Measurements from ENCODE around the gene LY86.

DNA sequence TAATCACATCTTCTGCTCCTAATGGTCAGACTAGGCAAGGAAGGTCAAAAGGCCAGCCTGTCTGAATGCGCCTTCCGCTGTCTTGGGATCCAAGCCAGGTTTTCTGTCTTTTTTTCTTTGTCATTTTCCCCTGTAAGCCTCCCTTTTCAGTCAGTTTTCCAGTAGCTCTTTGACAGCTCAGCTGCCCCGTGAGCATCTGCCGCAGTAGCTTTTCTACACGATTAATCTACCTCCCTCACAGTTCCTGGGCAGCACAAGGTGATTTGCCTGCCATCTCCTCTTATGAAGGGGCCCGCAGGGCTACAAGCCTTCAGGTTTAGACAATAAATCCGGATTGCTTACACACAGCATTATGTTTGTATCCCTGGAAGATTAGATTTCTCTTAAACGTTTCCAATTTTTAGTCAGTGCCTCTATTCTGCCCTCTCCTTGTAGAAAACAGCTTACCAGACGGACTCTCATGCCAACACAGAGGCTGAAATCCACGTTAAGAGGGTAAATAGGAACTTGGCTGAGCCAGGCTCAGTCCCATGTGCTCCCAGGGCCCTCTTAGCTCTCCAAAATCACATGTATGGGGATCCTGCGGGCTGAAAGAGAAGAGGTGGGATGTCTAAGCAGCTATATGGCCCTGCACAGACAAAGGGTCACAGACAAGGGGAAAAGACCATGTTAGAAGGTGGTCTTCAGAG is 77.2 kb downstream of the LY86 start:
- TF ChIP-seq, protein P1, sequence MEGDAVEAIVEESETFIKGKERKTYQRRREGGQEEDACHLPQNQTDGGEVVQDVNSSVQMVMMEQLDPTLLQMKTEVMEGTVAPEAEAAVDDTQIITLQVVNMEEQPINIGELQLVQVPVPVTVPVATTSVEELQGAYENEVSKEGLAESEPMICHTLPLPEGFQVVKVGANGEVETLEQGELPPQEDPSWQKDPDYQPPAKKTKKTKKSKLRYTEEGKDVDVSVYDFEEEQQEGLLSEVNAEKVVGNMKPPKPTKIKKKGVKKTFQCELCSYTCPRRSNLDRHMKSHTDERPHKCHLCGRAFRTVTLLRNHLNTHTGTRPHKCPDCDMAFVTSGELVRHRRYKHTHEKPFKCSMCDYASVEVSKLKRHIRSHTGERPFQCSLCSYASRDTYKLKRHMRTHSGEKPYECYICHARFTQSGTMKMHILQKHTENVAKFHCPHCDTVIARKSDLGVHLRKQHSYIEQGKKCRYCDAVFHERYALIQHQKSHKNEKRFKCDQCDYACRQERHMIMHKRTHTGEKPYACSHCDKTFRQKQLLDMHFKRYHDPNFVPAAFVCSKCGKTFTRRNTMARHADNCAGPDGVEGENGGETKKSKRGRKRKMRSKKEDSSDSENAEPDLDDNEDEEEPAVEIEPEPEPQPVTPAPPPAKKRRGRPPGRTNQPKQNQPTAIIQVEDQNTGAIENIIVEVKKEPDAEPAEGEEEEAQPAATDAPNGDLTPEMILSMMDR (conservative IDR thresholded peaks at IDR 0.05 in 1 of 2, IDR thresholded peaks at IDR 0.05 in 1 of 2; ENCODE audit: low read depth in 1 of 2, low read length in 2 of 2), result no peak
- TF ChIP-seq EZH2 (IDR thresholded peaks at IDR 0.05; ENCODE audit: low read length, missing control alignments), result no peak
